HG02588 (cell line): ENCODE data around the gene PRMT3.
"Not testable (repeated sequence)": the region's sequence is repeated elsewhere in the genome, so short reads cannot be mapped to it uniquely, and the experiment has no call there.

Experiments
- ATAC-seq: cut with Tn5 transposase; IDR thresholded peaks from one replicate; pipeline ENCODE4 v1.9.1; 2021; ENCODE audit warnings: mild to moderate bottlenecking, moderate library complexity; ENCODE audit not compliant: unreplicated experiment

The PRMT3 gene

DNA sequence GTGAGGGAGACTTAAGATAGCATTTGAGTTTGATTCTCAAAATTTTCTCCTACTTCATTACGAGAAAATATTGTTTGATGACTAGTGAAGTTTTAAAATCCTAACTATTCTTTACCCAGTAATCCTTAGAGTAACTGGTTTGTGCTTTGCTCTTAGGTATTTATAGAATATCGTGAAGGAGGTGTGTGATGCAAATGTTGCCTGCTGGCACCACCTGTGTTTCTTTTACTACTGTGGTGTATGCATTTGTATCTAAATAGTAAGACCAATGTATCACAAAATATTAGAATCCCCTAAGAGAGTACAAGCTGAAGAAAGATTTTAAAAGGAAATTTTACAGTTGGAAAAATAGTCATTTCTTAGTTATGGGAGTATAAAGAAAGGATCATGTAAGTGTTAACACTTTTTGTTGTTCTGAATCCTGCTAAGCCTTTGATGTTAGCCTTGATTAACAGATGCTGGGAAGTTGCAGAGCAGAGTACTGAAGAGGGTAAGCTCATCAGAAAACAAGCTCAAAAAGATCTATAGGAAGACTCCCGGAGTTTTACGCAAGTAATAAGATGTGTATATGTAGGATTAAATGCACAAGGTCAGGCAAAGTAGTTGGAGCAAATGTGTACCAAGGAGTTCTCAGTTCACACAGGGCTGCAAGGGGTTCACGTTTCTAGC lies 109.7 kb downstream of the PRMT3 start:
- ATAC-seq, result no peak

DNA sequence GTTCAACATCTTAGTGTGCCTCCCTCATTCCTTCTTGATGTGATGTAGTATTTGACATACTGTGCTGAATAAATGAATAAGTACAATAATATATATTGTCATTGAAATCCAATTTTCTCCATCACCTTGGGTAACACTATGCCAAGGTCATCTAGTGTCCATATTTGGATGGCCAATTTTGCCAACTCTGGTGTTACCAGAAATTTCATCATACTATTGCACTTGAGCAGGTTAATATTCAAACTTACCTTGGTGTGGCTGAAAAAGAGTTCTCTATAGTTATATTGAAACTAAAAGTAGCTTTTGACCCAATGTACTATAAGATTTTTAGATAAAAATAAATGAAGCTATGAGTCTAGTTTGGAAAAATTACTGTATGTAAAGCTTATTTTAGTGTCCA lies 113.7 kb downstream of the PRMT3 start:
- peak; percentile 59 for ATAC-seq

DNA sequence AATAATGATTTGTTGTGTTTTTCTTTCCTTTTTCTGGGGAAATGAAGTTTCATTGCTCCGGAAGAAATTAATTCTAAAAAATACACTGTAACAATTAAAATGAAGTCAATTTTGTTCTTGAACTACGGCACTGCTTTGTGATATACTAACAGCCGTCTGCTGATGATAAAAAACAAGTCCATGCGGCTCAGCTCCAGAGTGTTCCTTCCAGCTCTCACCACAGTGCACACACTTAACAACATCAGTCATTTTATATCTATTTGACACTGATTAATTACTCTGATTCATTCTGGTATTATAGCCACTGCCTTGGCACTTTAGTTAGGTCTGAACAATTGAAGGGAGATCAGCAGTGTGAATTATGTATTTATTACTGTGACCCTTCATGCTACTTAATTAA lies 114.5 kb downstream of the PRMT3 start:
- no peak for ATAC-seq

DNA sequence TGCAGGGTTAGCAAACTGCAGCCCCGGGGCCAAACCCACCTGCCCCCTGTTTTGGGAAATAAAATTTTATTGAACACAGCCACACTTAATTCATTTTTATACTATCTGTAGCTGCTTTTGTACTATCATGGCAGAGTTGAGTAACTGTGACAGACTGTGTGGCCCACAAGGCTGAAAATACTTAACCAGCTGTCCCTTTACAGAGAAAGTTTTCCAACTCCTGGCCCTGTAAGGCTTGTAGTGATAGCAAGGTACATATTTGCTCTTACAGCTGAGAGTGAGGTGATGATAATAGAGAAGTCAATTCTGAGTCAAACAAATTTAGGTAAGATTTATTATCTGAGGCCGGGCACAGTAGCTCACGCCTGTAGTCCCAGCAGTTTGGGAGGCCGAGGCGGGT lies 124.5 kb downstream of the PRMT3 start:
- ATAC-seq, result no peak

DNA sequence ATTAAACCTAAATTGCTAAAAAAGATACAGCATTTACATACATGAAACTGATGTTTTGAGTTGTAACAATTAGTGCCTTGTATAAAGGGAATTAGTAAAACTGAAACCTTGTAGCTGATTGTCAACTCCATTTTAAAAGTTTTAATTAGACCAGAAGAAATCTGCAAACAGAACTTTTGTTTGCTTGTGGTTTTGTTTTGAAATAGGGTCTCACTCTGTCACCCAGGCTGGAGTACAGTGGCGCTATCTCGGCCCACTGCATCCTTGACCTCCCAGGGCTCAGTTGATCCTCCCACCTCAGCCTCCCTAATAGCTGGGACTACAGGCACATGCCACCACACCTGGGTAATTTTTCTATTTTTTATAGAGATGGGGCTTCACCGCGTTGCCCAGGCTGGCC lies 125.4 kb downstream of the PRMT3 start:
- ATAC-seq, result no peak

DNA sequence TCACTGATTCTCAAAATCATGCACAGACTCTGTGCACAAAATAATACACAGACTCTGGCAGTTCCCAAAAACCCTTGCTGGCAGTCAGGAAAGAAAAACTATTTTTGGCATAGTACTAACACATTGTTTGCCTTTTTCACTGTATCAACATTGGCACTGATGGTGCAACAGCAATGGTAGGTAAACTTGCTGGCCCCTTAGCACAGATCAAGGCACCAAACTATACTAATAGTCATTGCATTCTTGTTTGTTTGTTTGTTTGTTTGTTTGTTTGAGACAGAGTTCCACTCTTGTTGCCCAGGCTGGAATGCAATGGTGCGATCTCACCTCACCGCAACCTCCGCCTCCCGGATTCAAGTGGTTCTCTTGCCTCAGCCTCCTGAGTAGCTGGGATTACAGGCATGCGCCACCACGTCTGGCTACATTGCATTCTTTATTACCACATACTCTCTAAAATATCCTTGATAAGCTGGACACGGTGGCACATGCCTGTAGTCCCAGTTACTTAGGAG lies 130.9 kb downstream of the PRMT3 start:
- no peak for ATAC-seq

DNA sequence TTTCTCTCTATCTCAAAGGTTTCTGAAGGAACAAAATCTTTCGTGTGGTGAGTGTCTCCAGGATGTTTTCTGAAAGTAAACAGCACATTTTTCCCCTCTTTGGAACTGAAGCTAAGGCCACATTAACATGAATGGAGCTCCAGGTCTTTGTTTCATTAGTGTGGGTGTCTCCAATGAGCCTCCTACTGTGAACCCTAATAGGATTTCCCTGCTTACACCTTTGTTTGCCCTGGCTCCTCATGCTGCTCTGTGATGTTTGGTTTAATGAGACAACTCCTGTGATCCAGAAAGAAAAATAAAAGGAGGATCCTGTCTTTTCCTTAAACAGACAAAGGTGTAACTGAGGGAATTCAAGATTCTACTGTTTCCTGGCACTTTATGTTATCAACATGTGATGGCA lies 135.0 kb downstream of the PRMT3 start:
- ATAC-seq, result no peak

DNA sequence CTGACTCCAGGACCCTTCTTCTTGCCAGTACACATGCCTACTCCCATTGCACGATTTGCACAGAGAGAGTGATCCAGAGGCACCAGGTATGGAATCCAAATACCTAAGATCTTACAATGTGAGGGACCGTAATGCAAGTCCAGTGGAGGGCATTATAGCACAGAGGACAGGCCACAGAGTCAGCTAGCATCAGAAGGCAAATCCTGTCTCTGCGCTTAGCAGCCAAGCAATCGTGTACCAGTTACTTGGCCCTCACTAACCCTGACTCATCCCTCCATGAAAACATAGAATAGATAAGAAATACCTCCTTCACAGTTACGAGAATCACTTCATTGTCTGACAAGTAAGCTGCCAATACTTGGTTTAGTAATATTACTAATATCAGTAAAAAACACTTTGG lies 142.2 kb downstream of the PRMT3 start:
- ATAC-seq, result no peak

DNA sequence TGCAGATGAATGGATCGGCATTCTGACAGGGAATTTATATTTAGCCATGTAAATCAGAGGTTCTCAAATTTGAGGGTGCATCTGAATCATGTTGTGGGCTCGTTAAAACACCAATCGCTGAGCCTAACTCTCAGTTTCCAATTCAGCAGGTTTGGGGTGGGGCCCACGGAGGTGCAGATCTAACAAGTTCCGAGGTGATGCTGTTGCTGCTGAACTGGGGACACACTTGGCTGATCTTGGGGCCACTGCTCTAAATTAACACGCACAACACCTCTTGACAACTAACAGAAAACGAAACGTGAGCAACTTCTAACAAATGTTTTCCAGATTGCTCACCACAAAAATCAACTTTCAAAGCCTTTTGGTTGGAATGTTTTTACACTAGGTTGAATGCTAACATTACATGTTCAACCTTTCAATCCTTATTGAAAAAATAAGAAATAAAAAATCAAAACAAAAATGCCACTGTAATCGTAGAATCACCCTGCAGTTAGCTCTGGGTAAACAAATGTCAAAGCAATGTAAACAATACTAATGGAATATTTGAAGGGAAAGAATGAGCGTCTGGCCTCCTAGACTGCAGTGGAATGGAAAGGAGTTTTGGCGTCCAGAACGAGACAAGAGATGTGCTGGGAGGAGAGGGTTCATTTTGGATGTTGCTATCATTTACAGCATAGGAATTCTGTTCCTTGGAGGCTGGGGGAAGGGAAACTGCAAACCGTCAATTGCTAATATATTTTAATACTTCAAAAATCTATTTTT lies 143.6 kb downstream of the PRMT3 start:
- peak; percentile 65 for ATAC-seq

DNA sequence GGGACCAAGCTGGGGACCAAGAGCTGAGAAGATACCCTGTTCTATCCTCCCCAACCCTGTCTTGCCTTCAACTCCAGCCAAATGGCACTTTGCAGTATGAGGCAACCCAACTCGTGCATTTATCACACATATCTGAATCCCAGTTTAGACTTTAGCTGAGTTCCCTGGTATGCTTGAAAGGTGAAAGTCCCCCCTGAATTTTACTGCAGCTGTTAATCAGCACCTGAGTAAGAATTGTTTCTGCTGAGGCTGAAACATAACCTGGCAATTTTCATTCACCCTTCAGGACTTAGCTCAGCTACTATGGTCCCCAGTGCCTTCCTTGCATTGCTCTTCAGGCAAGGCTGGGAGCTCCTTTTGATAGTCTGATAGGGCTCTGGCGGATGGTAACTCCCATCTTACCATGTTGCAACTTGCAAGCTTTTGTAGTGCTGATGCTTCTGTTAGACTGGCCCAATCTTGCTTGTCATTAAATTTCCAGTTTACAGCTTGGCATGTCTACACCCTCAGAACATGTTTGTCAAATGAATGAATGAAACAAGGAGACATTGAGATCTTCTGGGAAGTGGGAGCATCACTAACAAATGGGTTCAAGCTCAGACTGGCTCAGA lies 147.9 kb downstream of the PRMT3 start:
- no peak for ATAC-seq

DNA sequence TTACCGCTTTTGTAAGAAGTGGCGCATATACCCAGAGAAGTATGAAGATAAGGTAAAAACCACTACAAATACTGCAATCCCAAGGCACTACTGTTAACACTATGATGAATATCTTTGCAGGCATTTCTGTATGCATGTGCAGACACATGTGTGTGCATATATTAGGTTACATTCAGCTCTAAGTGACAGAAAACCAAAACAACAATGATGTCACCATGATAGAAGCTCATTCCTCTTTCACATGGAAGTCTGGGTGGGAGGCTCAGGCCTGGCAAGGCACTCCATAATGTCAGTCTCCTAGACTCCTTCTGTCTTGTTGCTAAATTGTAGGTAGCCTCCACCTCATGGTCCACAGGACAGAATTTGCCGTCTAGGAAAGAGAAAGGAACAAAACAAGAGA lies 148.8 kb downstream of the PRMT3 start:
- no peak for ATAC-seq

DNA sequence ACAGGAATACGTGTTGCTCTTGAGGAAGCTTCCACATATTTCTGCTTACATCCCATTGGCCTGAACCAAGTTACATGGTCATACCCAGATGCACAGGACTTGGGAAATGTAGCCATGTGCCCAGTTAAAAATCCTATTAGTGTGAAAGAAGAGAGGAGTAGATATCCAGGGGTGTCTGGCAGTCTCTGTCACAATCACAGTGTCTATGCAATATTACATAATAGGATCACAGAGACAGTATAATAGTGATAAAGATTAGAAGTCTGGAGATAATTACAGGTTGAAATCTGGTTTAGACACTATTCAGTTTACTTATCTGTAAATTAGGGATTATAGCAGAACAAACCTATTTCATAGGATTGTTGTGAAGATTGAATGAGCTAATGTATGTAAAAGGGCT lies 149.3 kb downstream of the PRMT3 start:
- no peak for ATAC-seq

DNA sequence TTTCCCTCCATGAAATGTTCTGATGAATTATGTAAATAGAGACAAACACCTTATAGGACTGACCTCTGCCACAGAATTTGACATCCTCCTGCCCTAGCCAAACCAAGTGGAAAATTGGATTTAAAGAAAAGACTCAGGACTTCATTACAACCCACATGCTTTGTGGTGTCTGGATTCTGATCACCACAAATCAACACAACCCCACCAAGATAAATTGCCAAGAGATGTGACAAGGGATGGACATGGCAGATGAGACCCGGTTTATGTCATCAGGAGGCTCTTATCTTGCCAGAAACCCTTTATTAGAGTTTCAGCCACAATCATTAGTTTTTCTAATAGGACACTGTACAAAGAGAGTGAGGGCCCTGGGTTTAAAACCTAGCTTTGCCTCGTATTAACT lies 154.0 kb downstream of the PRMT3 start:
- no peak for ATAC-seq

DNA sequence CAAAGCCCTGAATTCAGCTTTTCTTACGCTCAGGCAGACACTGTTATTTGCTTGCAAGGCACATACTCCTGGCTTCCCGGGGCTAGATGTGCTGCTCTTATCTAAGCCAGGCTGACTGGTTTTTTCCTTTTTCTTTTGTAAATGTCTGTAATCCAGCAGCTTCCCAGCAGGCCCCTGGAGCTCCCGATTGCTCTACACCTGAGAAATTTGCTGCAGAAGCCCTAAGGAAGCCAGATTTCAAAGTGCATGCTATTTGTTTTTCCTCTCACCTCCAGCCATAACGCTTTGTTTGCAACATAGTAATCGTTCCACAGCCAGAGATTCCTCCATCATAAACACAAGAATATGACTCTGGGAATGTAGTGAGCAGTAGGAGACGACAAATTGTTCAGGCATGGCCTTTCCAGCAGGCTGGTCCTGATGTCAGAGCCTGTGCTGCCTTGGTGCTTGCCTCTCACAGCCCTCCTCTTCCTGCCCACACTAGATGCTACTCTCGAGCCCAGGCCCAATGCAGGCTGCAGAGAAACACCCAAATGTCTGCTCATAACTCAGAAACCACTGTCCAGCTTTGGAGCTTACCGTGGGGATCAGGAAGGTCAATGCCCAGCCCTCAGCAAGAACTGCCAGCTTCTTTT lies 157.2 kb downstream of the PRMT3 start:
- ATAC-seq, result no peak

DNA sequence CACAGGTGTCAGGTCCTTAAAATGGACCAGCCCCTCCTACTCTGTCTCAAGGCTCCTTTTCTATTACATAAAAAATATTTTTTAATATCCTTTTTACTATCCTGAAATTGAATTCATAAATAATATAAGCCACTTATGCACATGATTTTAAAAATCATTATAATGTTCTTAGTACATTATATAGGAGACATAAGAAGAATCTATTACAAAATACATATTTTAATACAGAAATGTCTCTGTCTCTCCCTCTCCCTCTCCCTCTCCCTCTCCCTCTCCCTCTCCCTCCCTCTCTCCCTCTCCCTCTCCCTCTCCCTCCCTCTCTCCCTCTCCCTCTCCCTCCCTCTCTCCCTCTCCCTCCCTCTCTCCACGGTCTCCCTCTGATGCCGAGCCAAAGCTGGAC lies 159.9 kb downstream of the PRMT3 start:
- no peak for ATAC-seq

DNA sequence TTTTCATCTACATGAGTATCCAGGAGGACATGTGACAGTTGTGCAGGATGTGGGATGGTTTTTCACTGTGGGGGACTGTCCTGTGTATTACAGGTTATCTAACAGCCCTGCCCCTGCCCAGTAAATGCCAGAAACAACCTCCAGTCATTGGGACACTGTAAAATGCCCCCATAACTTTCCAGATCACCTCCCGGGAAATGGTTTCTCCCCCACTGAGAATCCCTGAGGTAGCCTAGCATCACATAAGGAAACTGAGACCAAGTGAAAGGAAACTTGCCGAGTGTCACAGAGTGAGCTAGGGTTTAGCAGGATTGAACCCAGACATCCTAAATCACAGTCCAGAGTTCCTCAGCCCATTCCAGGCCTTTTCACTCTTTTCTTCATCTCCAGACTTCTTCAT lies 163.6 kb downstream of the PRMT3 start:
- no peak for ATAC-seq

DNA sequence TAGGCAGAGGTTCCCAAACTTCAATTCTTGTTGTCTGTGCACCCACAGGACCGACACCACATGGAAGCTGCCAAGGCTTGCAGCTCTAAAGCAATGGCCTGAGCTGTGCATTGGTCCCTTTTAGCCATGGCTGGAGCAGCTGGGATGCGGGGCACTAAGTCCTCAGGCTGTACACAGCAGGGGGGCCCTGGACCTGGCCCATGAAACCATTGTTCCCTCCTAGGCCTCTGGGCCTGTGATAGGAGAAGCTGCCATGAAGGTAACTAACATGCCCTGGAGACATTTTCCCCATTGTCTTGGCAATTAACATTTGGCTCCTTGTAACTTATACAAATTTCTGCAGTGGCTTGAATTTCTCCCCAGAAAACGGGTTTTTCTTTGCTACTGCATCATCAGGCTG lies 168.3 kb downstream of the PRMT3 start:
- ATAC-seq, result no peak

DNA sequence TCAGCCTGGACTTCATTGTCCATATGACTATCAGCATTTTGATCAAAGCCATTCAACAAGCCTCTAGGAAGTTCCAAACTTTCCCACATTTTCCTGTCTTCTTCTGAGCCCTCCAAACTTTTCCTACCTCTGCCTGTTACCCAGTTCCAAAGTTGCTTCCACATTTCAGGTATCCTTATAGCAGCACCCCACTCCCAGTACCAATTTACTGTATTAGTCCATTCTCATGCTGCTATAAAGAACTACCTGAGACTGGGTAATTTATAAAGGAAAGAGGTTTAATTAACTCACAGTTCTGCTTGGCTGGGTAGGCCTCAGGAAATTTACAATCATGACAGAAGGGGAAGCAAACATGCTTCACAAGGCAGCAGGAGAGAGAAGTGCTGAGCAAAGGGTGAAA lies 168.9 kb downstream of the PRMT3 start:
- ATAC-seq, result not testable (repeated sequence)

DNA sequence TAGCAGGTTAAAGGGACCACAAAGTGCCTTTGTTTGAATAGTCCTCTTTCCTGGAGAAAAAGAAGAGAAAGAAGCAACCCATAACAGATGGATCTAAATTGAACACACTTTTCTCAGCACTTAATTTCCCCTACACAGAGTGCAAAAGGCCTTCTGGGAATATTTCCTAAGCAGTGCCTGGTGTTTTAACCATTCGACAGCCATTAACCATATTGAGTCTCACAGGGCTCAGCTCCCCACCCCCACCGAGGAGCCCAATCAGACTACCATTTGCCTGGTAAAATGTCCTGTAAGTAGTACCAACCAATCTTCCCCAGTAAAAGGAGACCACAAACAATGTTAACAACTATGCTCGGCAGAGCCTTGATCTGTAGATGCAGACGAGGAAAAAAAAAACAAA lies 171.2 kb downstream of the PRMT3 start:
- ATAC-seq, result no peak
